Fibroblast of pulmonary artery (primary cell): ENCODE results near the gene ARHGAP10.

Experiments used
- DNase-seq: peaks from one replicate; pipeline ENCODE4 v3.0.0-alpha.2; 2010; ENCODE audit warnings: low read depth
- H3K4me3 ChIP-seq: replicated peaks from 2 replicates; pipeline ENCODE4 v1.5.1; 2011; ENCODE audit warnings: low read depth, mild to moderate bottlenecking, control low read depth, low read length, moderate library complexity
- TF ChIP-seq, protein P1 (sequence below): IDR thresholded peaks from 2 replicates; pipeline ENCODE4 v1.5.1; 2011; ENCODE audit warnings: mild to moderate bottlenecking, control low read depth, low read length, inconsistent platforms; ENCODE audit errors: missing control alignments

The ARHGAP10 gene

DNA sequence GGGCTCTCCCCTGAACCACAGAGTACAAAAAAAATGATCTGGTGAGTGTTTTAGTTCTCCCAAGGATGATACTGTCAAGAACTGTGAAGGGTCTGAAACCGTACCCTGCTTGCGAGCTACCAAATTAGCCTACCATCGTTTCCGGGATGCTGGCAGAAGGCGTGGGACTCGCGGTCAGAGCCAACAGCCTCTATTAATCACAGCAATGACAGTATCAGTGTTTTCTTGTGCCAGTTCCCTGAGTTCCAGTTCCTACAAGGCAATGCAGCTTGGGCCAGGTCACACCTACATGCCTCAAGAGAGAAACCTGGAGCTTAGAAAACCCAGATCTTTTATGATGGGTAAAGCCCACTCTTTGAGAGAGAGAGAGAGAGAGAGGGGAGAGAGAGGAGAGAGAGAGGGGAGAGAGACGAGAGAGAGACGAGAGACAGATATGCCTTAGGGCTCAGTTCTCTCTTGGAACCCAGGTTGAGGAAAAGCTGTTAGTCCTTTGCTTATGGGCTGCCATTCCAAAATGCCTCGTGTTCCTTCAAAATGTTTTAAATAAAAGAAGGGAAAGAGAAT, 327.8 kb downstream of the ARHGAP10 start:
- DNase-seq = no peak
- TF ChIP-seq, protein P1, sequence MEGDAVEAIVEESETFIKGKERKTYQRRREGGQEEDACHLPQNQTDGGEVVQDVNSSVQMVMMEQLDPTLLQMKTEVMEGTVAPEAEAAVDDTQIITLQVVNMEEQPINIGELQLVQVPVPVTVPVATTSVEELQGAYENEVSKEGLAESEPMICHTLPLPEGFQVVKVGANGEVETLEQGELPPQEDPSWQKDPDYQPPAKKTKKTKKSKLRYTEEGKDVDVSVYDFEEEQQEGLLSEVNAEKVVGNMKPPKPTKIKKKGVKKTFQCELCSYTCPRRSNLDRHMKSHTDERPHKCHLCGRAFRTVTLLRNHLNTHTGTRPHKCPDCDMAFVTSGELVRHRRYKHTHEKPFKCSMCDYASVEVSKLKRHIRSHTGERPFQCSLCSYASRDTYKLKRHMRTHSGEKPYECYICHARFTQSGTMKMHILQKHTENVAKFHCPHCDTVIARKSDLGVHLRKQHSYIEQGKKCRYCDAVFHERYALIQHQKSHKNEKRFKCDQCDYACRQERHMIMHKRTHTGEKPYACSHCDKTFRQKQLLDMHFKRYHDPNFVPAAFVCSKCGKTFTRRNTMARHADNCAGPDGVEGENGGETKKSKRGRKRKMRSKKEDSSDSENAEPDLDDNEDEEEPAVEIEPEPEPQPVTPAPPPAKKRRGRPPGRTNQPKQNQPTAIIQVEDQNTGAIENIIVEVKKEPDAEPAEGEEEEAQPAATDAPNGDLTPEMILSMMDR = no peak
- H3K4me3 ChIP-seq = no peak overlapping the region

- no peak overlapping the region for H3K4me3 ChIP-seq
- TF ChIP-seq, protein P1 = no peak
These were observed 328.6 kb downstream of the ARHGAP10 start for GRCh38 chr4:148060264-148061140.

GRCh38 chr4:148061141-148061481, 329.2 kb downstream of the ARHGAP10 start:
- DNase-seq = no peak
- TF ChIP-seq, protein P1 = no peak
- H3K4me3 ChIP-seq = no peak overlapping the region

More at GRCh38 chr4:148060264-148061140, 328.6 kb downstream of the ARHGAP10 start:
- DNase-seq = no peak

- DNase-seq = no peak
- TF ChIP-seq, protein P1 = no peak
- H3K4me3 ChIP-seq = no peak overlapping the region
These were observed 329.9 kb downstream of the ARHGAP10 start for GRCh38 chr4:148061795-148062194.

- DNase-seq = no peak
- no peak overlapping the region for H3K4me3 ChIP-seq
- TF ChIP-seq, protein P1 = no peak
These were observed 330.5 kb downstream of the ARHGAP10 start for GRCh38 chr4:148062301-148062950.

- TF ChIP-seq, protein P1 = no peak
- no peak overlapping the region for H3K4me3 ChIP-seq
- DNase-seq = no peak
These were observed 332.6 kb downstream of the ARHGAP10 start for GRCh38 chr4:148064451-148064850.
